Fibroblast of mammary gland (primary cell): ENCODE results near the gene ARF5.

Source experiments
- DNase-seq: peaks from one replicate; pipeline ENCODE4 v3.0.0-alpha.2; 2010; ENCODE audit warnings: low read depth
- H3K4me3 ChIP-seq: 2 replicates; pipeline ENCODE4 v1.5.1; 2011; ENCODE audit warnings: low read depth, mild to moderate bottlenecking, low read length, moderate library complexity; ENCODE audit not compliant: control insufficient read depth
- CTCF ChIP-seq: conservative IDR thresholded peaks from 2 replicates; pipeline ENCODE4 v1.5.1; 2011; ENCODE audit warnings: low read depth, low read length, inconsistent platforms; ENCODE audit not compliant: control insufficient read depth, insufficient read depth

ARF5 gene

GRCh38 chr7:127580612-127581011 lies 7.6 kb upstream of the ARF5 start:
- DNase-seq, result no peak
- no peak for TF ChIP-seq CTCF
- no peak overlapping the region for H3K4me3 ChIP-seq

- TF ChIP-seq CTCF, result no peak
- H3K4me3 ChIP-seq, result no peak overlapping the region
- DNase-seq, result no peak
Observed at GRCh38 chr7:127581716-127582115, 6.5 kb upstream of the ARF5 start.

- TF ChIP-seq CTCF, result no peak
Observed at GRCh38 chr7:127582361-127582760, 5.8 kb upstream of the ARF5 start.

GRCh38 chr7:127584648-127585043 lies 3.6 kb upstream of the ARF5 start:
- H3K4me3 ChIP-seq, result peak overlapping the region; percentile 81
- no peak for TF ChIP-seq CTCF
- DNase-seq, result no peak

More at GRCh38 chr7:127582361-127582760, 5.8 kb upstream of the ARF5 start:
- H3K4me3 ChIP-seq, result no peak overlapping the region
- DNase-seq, result peak; percentile 63

GRCh38 chr7:127585044-127585953 lies 2.9 kb upstream of the ARF5 start, which contains the start of gene GCC1:
Gene GCC1 (minus strand): TSS chr7:127585596. CDS start chr7:127585182, 414 bp downstream.
- peak; percentile 84 for DNase-seq
- no peak for TF ChIP-seq CTCF

GRCh38 chr7:127586346-127586745 lies 1.9 kb upstream of the ARF5 start:
- no peak overlapping the region for H3K4me3 ChIP-seq
- no peak for DNase-seq
- TF ChIP-seq CTCF, result no peak

More at GRCh38 chr7:127585044-127585953, 2.9 kb upstream of the ARF5 start, which contains the start of gene GCC1:
- H3K4me3 ChIP-seq, result peak within 1 kb of the TSS; percentile 81

- no peak for TF ChIP-seq CTCF
- peak overlapping the region; percentile 71 for H3K4me3 ChIP-seq
- DNase-seq, result no peak
Observed at GRCh38 chr7:127587663-127588018, 570 bp upstream of the ARF5 start.
